Keratinocyte (primary cell): ENCODE results near the gene USP31. TPM values are rescaled to one million over a fixed set of nuclear protein-coding genes. Genes with fewer than 3 reads are reported as not detected.

Experiments
- DNase-seq: peaks from one replicate; pipeline ENCODE4 v3.0.0-alpha.2; 2011; ENCODE audit warnings: low read depth, missing footprints, low spot score
- FAIRE-seq: peaks from 2 replicates; lab custom pipeline; 2011; peaks lifted over from hg19 to GRCh38; lab: Jason Lieb, UNC
- H2AFZ ChIP-seq: 2 replicates; pipeline ENCODE4 v1.6.0; 2012; ENCODE audit warnings: low read length, control low read depth, inconsistent platforms; ENCODE audit not compliant: control insufficient read depth
- H3K27ac ChIP-seq: 2 replicates; pipeline ENCODE4 v1.5.1; 2011; ENCODE audit warnings: low read length; ENCODE audit not compliant: control insufficient read depth, insufficient read depth
- H3K27me3 ChIP-seq: 3 replicates; pipeline ENCODE4 v1.6.0; 2011; ENCODE audit warnings: low read length; ENCODE audit not compliant: control insufficient read depth, insufficient read depth; ENCODE audit errors: extremely low read depth
- H3K36me3 ChIP-seq, 2 experiments: 2 replicates in 1 of 2; 3 replicates in 1 of 2; pipeline ENCODE4 v1.5.1; 2011; ENCODE audit warnings: low read length in 2 of 2, mild to moderate bottlenecking in 1 of 2; ENCODE audit not compliant: control insufficient read depth in 2 of 2, insufficient read depth in 2 of 2; ENCODE audit errors: extremely low read depth in 1 of 2
- H3K4me1 ChIP-seq: 3 replicates; pipeline ENCODE4 v1.5.1; 2011; ENCODE audit warnings: low read length; ENCODE audit not compliant: control insufficient read depth, insufficient read depth; ENCODE audit errors: extremely low read depth
- H3K4me2 ChIP-seq: 3 replicates; pipeline ENCODE4 v1.6.0; 2011; ENCODE audit warnings: low read depth, low read length; ENCODE audit not compliant: control insufficient read depth, insufficient read depth; ENCODE audit errors: extremely low read depth
- H3K4me3 ChIP-seq, 3 experiments: fragments of 200-600 bp in 1 of 3; sonication (generic) in 1 of 3; 2 replicates in 2 of 3; 3 replicates in 1 of 3; pipeline ENCODE4 v1.5.1; 2011 to 2016; ENCODE audit warnings: low read length in 3 of 3, mild to moderate bottlenecking in 3 of 3, control low read depth in 2 of 3, inconsistent platforms in 1 of 3, low read depth in 1 of 3, mixed read lengths in 1 of 3, mixed run types in 1 of 3, moderate library complexity in 1 of 3; ENCODE audit not compliant: control insufficient read depth in 2 of 3, insufficient read depth in 2 of 3; ENCODE audit errors: extremely low read depth in 1 of 3
- H3K79me2 ChIP-seq: 2 replicates; pipeline ENCODE4 v1.6.0; 2012; ENCODE audit warnings: low read length; ENCODE audit not compliant: control insufficient read depth, insufficient read depth
- H3K9ac ChIP-seq: 3 replicates; pipeline ENCODE4 v1.6.0; 2011; ENCODE audit warnings: low read length; ENCODE audit not compliant: control insufficient read depth, insufficient read depth; ENCODE audit errors: extremely low read depth
- H3K9me1 ChIP-seq: 3 replicates; pipeline ENCODE4 v1.6.0; 2011; ENCODE audit warnings: low read length; ENCODE audit not compliant: control insufficient read depth, insufficient read depth; ENCODE audit errors: extremely low read depth
- H3K9me3 ChIP-seq: 2 replicates; pipeline ENCODE4 v1.5.1; 2012; ENCODE audit warnings: low read depth, low read length; ENCODE audit not compliant: control insufficient read depth
- H4K20me1 ChIP-seq: 3 replicates; pipeline ENCODE4 v1.6.0; 2011; ENCODE audit warnings: low read length; ENCODE audit not compliant: control insufficient read depth, insufficient read depth; ENCODE audit errors: extremely low read depth
- EZH2 ChIP-seq: IDR thresholded peaks from one replicate; pipeline ENCODE4 v1.6.1; 2012; ENCODE audit warnings: inconsistent platforms, mild to moderate bottlenecking, low read length, moderate library complexity
- dilution Hi-C: fragments of 300-500 bp; cut with MboI; formaldehyde crosslinking; loops from one replicate; pipeline ENCODE4 v1.7.0; 2020; ENCODE audit warnings: low sequenced_read_pairs; ENCODE audit not compliant: extremely low pct_ligation_motif_present
- polyA plus RNA-seq, 5 experiments: library from polyadenylated mRNA; depleted of rRNA in 3 of 5; stranded (reverse) in 3 of 5; stranded (forward) in 1 of 5; unstranded in 1 of 5; fragments of >200 nt; gene quantifications; 1 replicate in 1 of 5; 2 replicates in 3 of 5; 3 replicates in 1 of 5; pipeline versions ENCODE4 v1.2.1 to v1.2.3, GENCODE V29; 2011 to 2012; ENCODE audit warnings: missing spikeins in 2 of 5, low read depth in 1 of 5, low replicate concordance in 1 of 5
- TF ChIP-seq, protein P1 (sequence below), 3 experiments: IDR thresholded peaks in 1 of 3; conservative IDR thresholded peaks in 1 of 3; optimal IDR thresholded peaks in 1 of 3; 2 replicates in 2 of 3; 3 replicates in 1 of 3; pipeline versions ENCODE3 to v1.5.1; 2011; ENCODE audit warnings: low read length in 3 of 3, mild to moderate bottlenecking in 3 of 3, moderate library complexity in 2 of 3, control low read depth in 1 of 3, inconsistent platforms in 1 of 3; ENCODE audit not compliant: insufficient read depth in 2 of 3; ENCODE audit errors: extremely low read depth in 1 of 3

USP31 gene
- polyA plus RNA-seq, 1 donor (not counting 4 experiments of a cell fraction or from before 2014, with no cell fraction given), result 16.3 TPM

DNA sequence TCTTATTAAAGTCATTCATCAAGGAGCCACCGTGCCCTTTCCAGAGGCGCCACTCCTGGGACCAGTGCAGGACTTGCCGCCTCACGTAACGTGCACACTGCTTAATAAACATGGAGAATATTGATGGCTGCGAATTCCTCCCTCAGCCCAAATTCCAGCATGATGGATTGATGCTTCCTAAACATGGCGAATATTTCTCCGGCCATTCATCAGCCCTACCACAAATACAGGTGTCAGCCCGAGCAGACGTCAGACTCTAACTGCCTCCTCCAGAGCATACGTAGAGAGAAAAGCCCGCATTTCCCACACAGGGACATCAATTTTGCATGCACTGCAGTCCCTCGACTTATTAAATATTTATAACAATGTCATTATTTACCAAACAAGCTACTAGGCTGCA lies 97.0 kb downstream of the USP31 start:
- H3K4me1 ChIP-seq, result no peaks in the 10 kb centered on the region
- H2AFZ ChIP-seq, result no peak overlapping the region
- FAIRE-seq (no peak), DNase-seq (no peak)
- no peaks in the 10 kb centered on the region for H3K79me2 ChIP-seq
- no peaks in the 10 kb centered on the region for H3K9me1 ChIP-seq
- peaks cover 34% of the 10 kb centered on the region for H3K27me3 ChIP-seq
- H3K36me3 ChIP-seq, result no peaks in the 10 kb centered on the region
- no peak overlapping the region for H3K4me3 ChIP-seq
- H3K9me3 ChIP-seq, result no peaks in the 10 kb centered on the region
- H4K20me1 ChIP-seq, result no peaks in the 10 kb centered on the region
- TF ChIP-seq, protein P1, sequence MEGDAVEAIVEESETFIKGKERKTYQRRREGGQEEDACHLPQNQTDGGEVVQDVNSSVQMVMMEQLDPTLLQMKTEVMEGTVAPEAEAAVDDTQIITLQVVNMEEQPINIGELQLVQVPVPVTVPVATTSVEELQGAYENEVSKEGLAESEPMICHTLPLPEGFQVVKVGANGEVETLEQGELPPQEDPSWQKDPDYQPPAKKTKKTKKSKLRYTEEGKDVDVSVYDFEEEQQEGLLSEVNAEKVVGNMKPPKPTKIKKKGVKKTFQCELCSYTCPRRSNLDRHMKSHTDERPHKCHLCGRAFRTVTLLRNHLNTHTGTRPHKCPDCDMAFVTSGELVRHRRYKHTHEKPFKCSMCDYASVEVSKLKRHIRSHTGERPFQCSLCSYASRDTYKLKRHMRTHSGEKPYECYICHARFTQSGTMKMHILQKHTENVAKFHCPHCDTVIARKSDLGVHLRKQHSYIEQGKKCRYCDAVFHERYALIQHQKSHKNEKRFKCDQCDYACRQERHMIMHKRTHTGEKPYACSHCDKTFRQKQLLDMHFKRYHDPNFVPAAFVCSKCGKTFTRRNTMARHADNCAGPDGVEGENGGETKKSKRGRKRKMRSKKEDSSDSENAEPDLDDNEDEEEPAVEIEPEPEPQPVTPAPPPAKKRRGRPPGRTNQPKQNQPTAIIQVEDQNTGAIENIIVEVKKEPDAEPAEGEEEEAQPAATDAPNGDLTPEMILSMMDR (optimal IDR thresholded peaks at IDR 0.05 in 1 of 3, IDR thresholded peaks at IDR 0.05 in 1 of 3, conservative IDR thresholded peaks at IDR 0.05 in 1 of 3; ENCODE audit: extremely low read depth in 1 of 3, insufficient read depth in 2 of 3, low read length in 3 of 3), result no peak
- peak; percentile 18 for TF ChIP-seq EZH2
- H3K9ac ChIP-seq, result no peak overlapping the region
- no peak overlapping the region for H3K4me2 ChIP-seq
- H3K27ac ChIP-seq, result no peak overlapping the region
- dilution Hi-C loops, result no loop called here

DNA sequence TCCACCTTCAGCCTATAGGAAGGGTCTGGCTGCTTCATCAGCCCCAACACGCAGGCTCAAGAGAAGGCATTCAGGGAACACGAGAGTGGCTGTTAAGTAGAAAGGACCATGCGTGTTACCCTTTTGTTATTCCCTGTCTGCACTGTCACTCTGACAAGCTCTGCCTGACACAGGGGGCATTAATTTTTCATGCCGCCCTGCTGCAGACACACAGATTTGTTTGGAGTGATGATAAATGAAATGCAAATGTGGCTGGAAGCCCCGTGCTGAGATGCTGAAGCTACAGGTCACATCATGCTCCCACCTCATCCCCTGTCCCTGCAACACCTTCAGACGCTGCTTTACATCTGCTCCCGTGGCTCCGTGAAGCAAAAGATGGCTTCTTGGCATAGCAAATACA lies 97.7 kb downstream of the USP31 start:
- H3K9me3 ChIP-seq, result no peaks in the 10 kb centered on the region
- dilution Hi-C loops, result no loop called here
- no peak overlapping the region for H3K27ac ChIP-seq
- FAIRE-seq (no peak), DNase-seq (no peak)
- no peak overlapping the region for H3K4me2 ChIP-seq
- H3K79me2 ChIP-seq, result no peaks in the 10 kb centered on the region
- no peaks in the 10 kb centered on the region for H3K36me3 ChIP-seq
- no peak overlapping the region for H3K4me3 ChIP-seq
- no peak for TF ChIP-seq EZH2
- TF ChIP-seq, protein P1 (optimal IDR thresholded peaks at IDR 0.05 in 1 of 3, IDR thresholded peaks at IDR 0.05 in 1 of 3, conservative IDR thresholded peaks at IDR 0.05 in 1 of 3; ENCODE audit: extremely low read depth in 1 of 3, insufficient read depth in 2 of 3, low read length in 3 of 3), result no peak
- H3K9me1 ChIP-seq, result no peaks in the 10 kb centered on the region
- H3K4me1 ChIP-seq, result no peaks in the 10 kb centered on the region
- H3K9ac ChIP-seq, result no peak overlapping the region
- H3K27me3 ChIP-seq, result peaks cover 34% of the 10 kb centered on the region
- no peaks in the 10 kb centered on the region for H4K20me1 ChIP-seq
- H2AFZ ChIP-seq, result no peak overlapping the region
